Neural cell (in vitro differentiated cells): ENCODE data around the gene NFIA. TPM values are rescaled to one million over a fixed set of nuclear protein-coding genes. Genes with fewer than 3 reads are reported as not detected.

Source experiments
- H2AFZ ChIP-seq: fragments of 200-600, 300-800 bp; sonication (generic), shearing (Covaris generic); 2 replicates; pipeline ENCODE4 v1.6.0; 2014; ENCODE audit warnings: low read depth, mild to moderate bottlenecking, antibody characterized with exemption, low read length, moderate library complexity
- H3F3A ChIP-seq: fragments of 200-600 bp; shearing (Covaris generic); 2 replicates; pipeline ENCODE4 v1.6.1; 2016; ENCODE audit warnings: mild to moderate bottlenecking, moderate library complexity, mixed read lengths, antibody characterized with exemption, low read length; ENCODE audit not compliant: insufficient read depth, poor library complexity, severe bottlenecking
- H3K27ac ChIP-seq: fragments of 200-600, 300-800 bp; sonication (generic), shearing (Covaris generic); 2 replicates; pipeline ENCODE4 v1.5.1; 2014; ENCODE audit warnings: mild to moderate bottlenecking, low read length, moderate library complexity
- H3K27me3 ChIP-seq: fragments of 300-800, 200-600 bp; sonication (generic), shearing (Covaris generic); 2 replicates; pipeline ENCODE4 v1.6.0; 2014; ENCODE audit warnings: mild to moderate bottlenecking, low read depth, low read length, moderate library complexity; ENCODE audit not compliant: insufficient read depth
- H3K36me3 ChIP-seq: fragments of 300-800, 200-600 bp; sonication (generic), shearing (Covaris generic); 2 replicates; pipeline ENCODE4 v1.5.1; 2014; ENCODE audit warnings: mild to moderate bottlenecking, antibody characterized with exemption, low read length, moderate library complexity; ENCODE audit not compliant: insufficient read depth
- H3K4me2 ChIP-seq: fragments of 300-800, 200-600 bp; sonication (generic), shearing (Covaris generic); 2 replicates; pipeline ENCODE4 v1.6.0; 2014; ENCODE audit warnings: mild to moderate bottlenecking, low read length
- H3K4me3 ChIP-seq: fragments of 300-800, 200-600 bp; sonication (generic), shearing (Covaris generic); 2 replicates; pipeline ENCODE4 v1.5.1; 2014; ENCODE audit warnings: mild to moderate bottlenecking, low read length, moderate library complexity
- H3K79me2 ChIP-seq: fragments of 200-600 bp; shearing (Covaris generic); replicated peaks from 2 replicates; pipeline ENCODE4 v1.6.0; 2014; ENCODE audit warnings: mild to moderate bottlenecking, low read length, moderate library complexity; ENCODE audit not compliant: insufficient read depth
- H3K9ac ChIP-seq: fragments of 300-800, 200-600 bp; sonication (generic), shearing (Covaris generic); 2 replicates; pipeline ENCODE4 v1.6.1; 2016; ENCODE audit warnings: mild to moderate bottlenecking, low read length, mixed read lengths
- H3K9me2 ChIP-seq: fragments of 200-600 bp; shearing (Covaris generic); 2 replicates; pipeline ENCODE4 v1.6.1; 2016; ENCODE audit warnings: mild to moderate bottlenecking, low read length, mixed read lengths; ENCODE audit not compliant: insufficient read depth
- H3K9me3 ChIP-seq: fragments of 200-600, 300-800 bp; sonication (generic), shearing (Covaris generic); 2 replicates; pipeline ENCODE4 v1.6.1; 2016; ENCODE audit warnings: mild to moderate bottlenecking, mixed run types, low read length, moderate library complexity, mixed read lengths
- H4K20me1 ChIP-seq: fragments of 200-600 bp; shearing (Covaris generic); 2 replicates; pipeline ENCODE4 v1.6.1; 2016; ENCODE audit warnings: mild to moderate bottlenecking, mixed run types; ENCODE audit not compliant: insufficient read depth
- EP300 ChIP-seq: fragments of 450-650 bp; conservative IDR thresholded peaks from 2 replicates; pipeline ENCODE4 v1.6.1; 2014; ENCODE audit warnings: antibody characterized with exemption, mild to moderate bottlenecking, moderate library complexity; ENCODE audit not compliant: poor library complexity, severe bottlenecking
- EZH2 ChIP-seq: fragments of 200-600, 300-800 bp; shearing (Covaris generic), sonication (generic); IDR thresholded peaks from 2 replicates; pipeline ENCODE4 v1.6.1; 2014; ENCODE audit warnings: antibody characterized with exemption, low read length, borderline replicate concordance, mild to moderate bottlenecking; ENCODE audit not compliant: insufficient read depth, poor library complexity, severe bottlenecking
- MXI1 ChIP-seq: fragments of 450-650 bp; conservative IDR thresholded peaks from 2 replicates; pipeline ENCODE4 v1.6.1; 2014; ENCODE audit warnings: antibody characterized with exemption, mild to moderate bottlenecking; ENCODE audit not compliant: poor library complexity, severe bottlenecking
- POLR2AphosphoS5 ChIP-seq: IDR thresholded peaks from 2 replicates; pipeline ENCODE4 v1.6.1; 2012
- RAD21 ChIP-seq: fragments of 450-650 bp; conservative IDR thresholded peaks from 2 replicates; pipeline ENCODE4 v1.6.1; 2014; ENCODE audit warnings: antibody characterized with exemption, mild to moderate bottlenecking, moderate library complexity
- REST ChIP-seq: IDR thresholded peaks from 2 replicates; pipeline ENCODE4 v1.6.1; 2012; ENCODE audit warnings: borderline replicate concordance
- SMC3 ChIP-seq: fragments of 450-650 bp; conservative IDR thresholded peaks from 2 replicates; pipeline ENCODE4 v1.6.1; 2014; ENCODE audit warnings: antibody characterized with exemption, mild to moderate bottlenecking, moderate library complexity; ENCODE audit not compliant: poor library complexity
- TAF1 ChIP-seq: IDR thresholded peaks from 2 replicates; pipeline ENCODE4 v1.6.1; 2012; ENCODE audit warnings: low read depth
- polyA plus RNA-seq: library from polyadenylated mRNA; depleted of rRNA; stranded (reverse); fragments of >200 nt; gene quantifications from 2 replicates; pipeline ENCODE4 v1.2.3, GENCODE V29; 2014
- TF ChIP-seq, protein P1 (sequence below): fragments of 450-650 bp; IDR thresholded peaks from 2 replicates; pipeline ENCODE4 v1.5.1; 2014; ENCODE audit warnings: antibody characterized with exemption, mild to moderate bottlenecking, moderate library complexity; ENCODE audit not compliant: poor library complexity, severe bottlenecking

NFIA gene
- polyA plus RNA-seq, 1 donor from 2014 or later: 0.47 TPM

DNA sequence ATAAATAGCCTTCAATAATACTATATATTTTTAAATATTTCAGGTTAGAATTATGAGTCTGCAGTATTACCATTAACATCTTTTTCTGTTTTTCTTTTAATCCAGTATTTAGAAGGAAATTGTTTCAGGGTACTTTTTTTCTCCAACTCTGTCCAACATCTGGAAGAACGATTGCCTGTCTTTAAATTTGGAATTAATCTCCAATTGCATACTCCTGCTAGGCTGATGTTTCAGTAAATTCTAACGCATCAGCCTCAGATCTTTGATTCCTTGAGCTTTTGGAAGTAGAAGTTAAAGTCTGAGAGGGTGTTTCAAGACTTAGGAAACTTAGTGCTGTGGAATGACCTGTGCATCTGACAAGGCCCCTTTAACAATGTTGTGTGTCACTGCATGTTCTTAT, 20.3 kb downstream of the NFIA start:
- Histone ChIP-seq H2AFZ (no peak overlapping the region), H4K20me1 (no peaks in the 10 kb centered on the region), H3K36me3 (no peaks in the 10 kb centered on the region), H3K27ac (no peak overlapping the region), H3K9me3 (no peaks in the 10 kb centered on the region), H3K4me3 (no peak overlapping the region), H3F3A (no peaks in the 10 kb centered on the region), H3K9ac (no peak overlapping the region), H3K9me2 (no peaks in the 10 kb centered on the region), H3K27me3 (no peaks in the 10 kb centered on the region), H3K4me2 (no peak overlapping the region), H3K79me2 (no peaks in the 10 kb centered on the region)
- TF ChIP-seq RAD21 (no peak), EP300 (no peak), MXI1 (no peak), REST (no peak), SMC3 (no peak), TAF1 (no peak)

GRCh38 chr1:61104220-61104671, 21.9 kb downstream of the NFIA start:
- H3K4me2 ChIP-seq: no peak overlapping the region
- TF ChIP-seq POLR2AphosphoS5 (no peak), MXI1 (no peak), SMC3 (no peak), TAF1 (no peak), REST (no peak), EZH2 (no peak), EP300 (no peak), RAD21 (no peak)
- TF ChIP-seq, protein P1, sequence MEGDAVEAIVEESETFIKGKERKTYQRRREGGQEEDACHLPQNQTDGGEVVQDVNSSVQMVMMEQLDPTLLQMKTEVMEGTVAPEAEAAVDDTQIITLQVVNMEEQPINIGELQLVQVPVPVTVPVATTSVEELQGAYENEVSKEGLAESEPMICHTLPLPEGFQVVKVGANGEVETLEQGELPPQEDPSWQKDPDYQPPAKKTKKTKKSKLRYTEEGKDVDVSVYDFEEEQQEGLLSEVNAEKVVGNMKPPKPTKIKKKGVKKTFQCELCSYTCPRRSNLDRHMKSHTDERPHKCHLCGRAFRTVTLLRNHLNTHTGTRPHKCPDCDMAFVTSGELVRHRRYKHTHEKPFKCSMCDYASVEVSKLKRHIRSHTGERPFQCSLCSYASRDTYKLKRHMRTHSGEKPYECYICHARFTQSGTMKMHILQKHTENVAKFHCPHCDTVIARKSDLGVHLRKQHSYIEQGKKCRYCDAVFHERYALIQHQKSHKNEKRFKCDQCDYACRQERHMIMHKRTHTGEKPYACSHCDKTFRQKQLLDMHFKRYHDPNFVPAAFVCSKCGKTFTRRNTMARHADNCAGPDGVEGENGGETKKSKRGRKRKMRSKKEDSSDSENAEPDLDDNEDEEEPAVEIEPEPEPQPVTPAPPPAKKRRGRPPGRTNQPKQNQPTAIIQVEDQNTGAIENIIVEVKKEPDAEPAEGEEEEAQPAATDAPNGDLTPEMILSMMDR: no peak
- H3K36me3 ChIP-seq: no peaks in the 10 kb centered on the region
- no peak overlapping the region for H2AFZ ChIP-seq
- no peak overlapping the region for H3K27ac ChIP-seq
- H4K20me1 ChIP-seq: no peaks in the 10 kb centered on the region
- no peak overlapping the region for H3K9ac ChIP-seq
- no peaks in the 10 kb centered on the region for H3F3A ChIP-seq
- H3K9me3 ChIP-seq: no peaks in the 10 kb centered on the region
- no peaks in the 10 kb centered on the region for H3K79me2 ChIP-seq
- no peak overlapping the region for H3K4me3 ChIP-seq
- no peaks in the 10 kb centered on the region for H3K9me2 ChIP-seq
- no peaks in the 10 kb centered on the region for H3K27me3 ChIP-seq
